ENCODE data around the gene NAGPA. TPM values are rescaled to one million over a fixed set of nuclear protein-coding genes. Genes with fewer than 3 reads are reported as not detected.
A peak's percentile ranks its signal among the peaks of the same experiment; 100 is the strongest.
"Not testable (repeated sequence)": the region's sequence is repeated elsewhere in the genome, so short reads cannot be mapped to it uniquely, and the experiment has no call there.

The NAGPA gene
- total RNA-seq, 1 donor from 2014 or later = 5.5 TPM

- DNase-seq (ENCODE audit: low spot score) = no peak
- intact Hi-C loops (cut with DNase I) = no loop called here
Observed at GRCh38 chr16:5064915-5065314, 31.2 kb upstream of the NAGPA start.

GRCh38 chr16:5062790-5063765 is 29.3 kb upstream of the NAGPA start:
- DNase-seq (ENCODE audit: low spot score) = no peak
- intact Hi-C loops (cut with DNase I) = no loop called here

- intact Hi-C loops (cut with DNase I) = no loop called here
Observed at GRCh38 chr16:5062051-5062450, 28.3 kb upstream of the NAGPA start.

GRCh38 chr16:5060073-5060641 is 26.4 kb upstream of the NAGPA start:
- DNase-seq (ENCODE audit: low spot score) = peak; percentile 43
- intact Hi-C loops (cut with DNase I) = no loop called here

More at GRCh38 chr16:5062051-5062450, 28.3 kb upstream of the NAGPA start:
- DNase-seq (ENCODE audit: low spot score) = no peak

- intact Hi-C loops (cut with DNase I) = no loop called here
- peak; percentile 39 for DNase-seq (ENCODE audit: low spot score)
Observed at GRCh38 chr16:5059386-5060072, 25.8 kb upstream of the NAGPA start.

- DNase-seq (ENCODE audit: low spot score) = peak; percentile 66
Observed at GRCh38 chr16:5058476-5058875, 24.7 kb upstream of the NAGPA start.

GRCh38 chr16:5056352-5056751 is 22.6 kb upstream of the NAGPA start:
- peak; percentile 14 for DNase-seq (ENCODE audit: low spot score)
- intact Hi-C loops (cut with DNase I) = no loop called here

More at GRCh38 chr16:5058476-5058875, 24.7 kb upstream of the NAGPA start:
- intact Hi-C loops (cut with DNase I) = no loop called here

GRCh38 chr16:5054876-5055865 is 21.4 kb upstream of the NAGPA start:
- peak; percentile 55 for DNase-seq (ENCODE audit: low spot score)
- intact Hi-C loops (cut with DNase I) = no loop called here

- no peak for DNase-seq (ENCODE audit: low spot score)
- intact Hi-C loops (cut with DNase I) = no loop called here
Observed at GRCh38 chr16:5046914-5047313, 13.2 kb upstream of the NAGPA start.

GRCh38 chr16:5045499-5046115 is 11.9 kb upstream of the NAGPA start:
- intact Hi-C loops (cut with DNase I) = no loop called here
- peak; percentile 39 for DNase-seq (ENCODE audit: low spot score)

- intact Hi-C loops (cut with DNase I); DNase-seq (ENCODE audit: low spot score): not testable (repeated sequence)
Observed at GRCh38 chr16:5044581-5044980, 10.8 kb upstream of the NAGPA start.

GRCh38 chr16:5044011-5044540 is 10.3 kb upstream of the NAGPA start:
- intact Hi-C loops (cut with DNase I) = no loop called here
- peak; percentile 46 for DNase-seq (ENCODE audit: low spot score)

- intact Hi-C loops (cut with DNase I) = no loop called here
- peak; percentile 39 for DNase-seq (ENCODE audit: low spot score)
Observed at GRCh38 chr16:5042574-5043171, 8.9 kb upstream of the NAGPA start.

- intact Hi-C loops (cut with DNase I) = no loop called here
- no peak for DNase-seq (ENCODE audit: low spot score)
Observed at GRCh38 chr16:5041600-5042133, 7.9 kb upstream of the NAGPA start.

GRCh38 chr16:5040451-5040850 is 6.7 kb upstream of the NAGPA start:
- intact Hi-C loops (cut with DNase I) = no loop called here
- DNase-seq (ENCODE audit: low spot score) = no peak

- DNase-seq (ENCODE audit: low spot score) = no peak
- intact Hi-C loops (cut with DNase I) = no loop called here
Observed at GRCh38 chr16:5036228-5037156, 2.8 kb upstream of the NAGPA start.

GRCh38 chr16:5035909-5036227 is 2.1 kb upstream of the NAGPA start:
- intact Hi-C loops (cut with DNase I) = no loop called here
- no peak for DNase-seq (ENCODE audit: low spot score)

Data from cardiac septum (tissue), 1 donor.